PFSK-1 (cell line): Measurements from ENCODE around the gene DOCK4.
A peak's percentile ranks its signal among the peaks of the same experiment; 100 is the strongest.

Experiments used
- FOXP2 ChIP-seq: optimal IDR thresholded peaks from 2 replicates; pipeline ENCODE3; 2011; ENCODE audit warnings: borderline replicate concordance, control low read depth, inconsistent platforms; ENCODE audit not compliant: insufficient read depth; ENCODE audit errors: extremely low read length, extremely low read depth
- POLR2AphosphoS5 ChIP-seq: IDR thresholded peaks from 2 replicates; pipeline ENCODE4 v1.6.1; 2012; ENCODE audit warnings: low read depth, mild to moderate bottlenecking, control low read depth, low read length, moderate library complexity
- SIN3A ChIP-seq: IDR thresholded peaks from 2 replicates; pipeline ENCODE4 v1.6.1; 2012; ENCODE audit warnings: mild to moderate bottlenecking, low read length, moderate library complexity, borderline replicate concordance; ENCODE audit not compliant: insufficient read depth
- TAF1 ChIP-seq: IDR thresholded peaks from 2 replicates; pipeline ENCODE4 v1.6.1; 2012; ENCODE audit warnings: low read length, control low read depth, borderline replicate concordance; ENCODE audit not compliant: insufficient read depth
- TF ChIP-seq, protein P1 (sequence below), 2 experiments: IDR thresholded peaks; 2 replicates each; pipeline versions ENCODE4 v1.6.1 to v1.8.0; 2011 to 2012; ENCODE audit warnings: low read depth in 2 of 2, low read length in 2 of 2, control low read depth in 1 of 2, inconsistent platforms in 1 of 2, mild to moderate bottlenecking in 1 of 2, moderate library complexity in 1 of 2; ENCODE audit not compliant: insufficient read depth in 1 of 2

DOCK4 gene

DNA sequence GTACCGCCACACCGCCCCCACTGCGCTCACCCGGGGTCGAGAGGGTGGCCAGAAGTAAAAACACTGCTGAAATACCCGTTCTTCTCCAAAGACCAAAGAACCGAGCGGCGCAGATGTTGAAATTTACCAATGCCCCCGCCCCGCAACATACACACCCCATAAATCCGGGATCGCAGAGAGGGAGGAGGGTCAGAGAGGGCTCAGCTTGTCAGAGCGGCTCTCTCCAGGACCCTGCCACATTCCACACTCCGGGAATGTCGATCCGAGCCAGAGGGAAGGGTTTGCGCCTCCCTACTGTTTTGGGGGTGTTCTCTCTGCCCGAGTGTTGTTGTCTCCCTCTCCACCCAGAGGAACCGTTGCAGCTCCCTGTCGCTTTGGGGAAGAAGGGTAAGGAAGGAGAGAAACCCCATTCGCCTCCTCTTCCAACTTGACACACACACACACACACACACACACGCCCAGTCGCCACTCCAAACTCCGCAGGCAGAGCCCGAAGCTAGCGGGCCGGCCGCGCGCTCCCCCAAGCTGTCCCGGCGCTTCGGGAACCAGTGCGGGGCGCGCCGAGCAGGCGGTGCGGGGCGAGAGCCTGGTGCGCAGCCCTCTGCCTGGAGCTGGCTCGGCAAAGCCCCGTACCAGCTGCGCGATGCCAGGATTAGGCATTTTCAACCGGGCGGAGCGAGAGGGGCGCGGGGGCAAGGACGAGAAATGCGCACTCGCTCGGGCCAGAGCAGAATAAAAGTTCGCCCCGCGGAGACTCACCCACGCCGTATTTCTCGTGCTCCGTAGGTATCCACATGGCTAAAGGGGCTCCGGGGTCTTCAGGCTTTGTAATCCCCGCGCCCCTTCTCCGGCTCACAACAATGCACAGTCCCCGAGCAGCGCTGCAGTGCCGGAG lies 609 bp downstream of the DOCK4 start:
- TF ChIP-seq SIN3A (0 out of 2 replicates have a peak, but pooled peaks have one; percentile 34), FOXP2 (no peak)

DNA sequence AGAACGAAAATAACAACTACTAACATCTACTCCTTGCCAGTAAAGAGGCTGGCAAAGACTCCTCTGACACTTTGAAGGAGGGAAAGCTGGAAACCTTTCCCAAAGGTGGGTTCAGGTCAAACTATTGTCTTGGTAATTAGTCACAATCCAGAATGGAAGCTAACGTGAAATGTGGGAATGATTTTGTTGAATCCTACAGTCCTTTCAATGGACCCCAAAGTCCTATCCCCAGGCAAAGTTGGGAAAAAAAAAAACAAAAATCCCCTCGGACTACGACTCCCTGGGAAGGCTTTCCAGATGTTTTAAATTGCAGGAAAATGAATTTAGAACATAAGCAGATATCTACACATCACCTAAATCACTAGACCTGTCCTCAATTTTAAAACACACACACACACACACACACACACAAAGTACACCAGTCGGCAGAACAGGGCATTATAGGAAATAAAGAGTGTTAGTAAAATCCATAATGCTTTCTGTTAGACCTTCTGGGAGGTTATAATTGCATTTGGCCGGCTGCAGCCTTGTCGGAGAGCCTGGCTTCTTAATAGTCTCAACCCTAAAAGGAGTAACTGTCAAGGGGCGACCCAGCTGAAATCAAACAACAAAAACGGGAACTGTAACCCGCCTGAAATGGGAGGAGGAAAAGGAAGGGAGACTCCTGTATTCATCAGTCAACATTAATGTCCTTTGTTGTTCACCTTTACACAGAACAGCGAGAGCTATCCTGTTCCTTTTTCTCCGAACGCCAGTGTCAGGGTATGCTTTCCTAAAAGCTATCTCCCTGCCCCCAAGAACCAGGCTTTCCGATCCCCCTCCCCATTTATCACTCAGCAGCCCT lies 1.5 kb downstream of the DOCK4 start:
- TF ChIP-seq POLR2AphosphoS5 (no peak), TAF1 (no peak), FOXP2 (no peak), SIN3A (no peak)
- TF ChIP-seq, protein P1, sequence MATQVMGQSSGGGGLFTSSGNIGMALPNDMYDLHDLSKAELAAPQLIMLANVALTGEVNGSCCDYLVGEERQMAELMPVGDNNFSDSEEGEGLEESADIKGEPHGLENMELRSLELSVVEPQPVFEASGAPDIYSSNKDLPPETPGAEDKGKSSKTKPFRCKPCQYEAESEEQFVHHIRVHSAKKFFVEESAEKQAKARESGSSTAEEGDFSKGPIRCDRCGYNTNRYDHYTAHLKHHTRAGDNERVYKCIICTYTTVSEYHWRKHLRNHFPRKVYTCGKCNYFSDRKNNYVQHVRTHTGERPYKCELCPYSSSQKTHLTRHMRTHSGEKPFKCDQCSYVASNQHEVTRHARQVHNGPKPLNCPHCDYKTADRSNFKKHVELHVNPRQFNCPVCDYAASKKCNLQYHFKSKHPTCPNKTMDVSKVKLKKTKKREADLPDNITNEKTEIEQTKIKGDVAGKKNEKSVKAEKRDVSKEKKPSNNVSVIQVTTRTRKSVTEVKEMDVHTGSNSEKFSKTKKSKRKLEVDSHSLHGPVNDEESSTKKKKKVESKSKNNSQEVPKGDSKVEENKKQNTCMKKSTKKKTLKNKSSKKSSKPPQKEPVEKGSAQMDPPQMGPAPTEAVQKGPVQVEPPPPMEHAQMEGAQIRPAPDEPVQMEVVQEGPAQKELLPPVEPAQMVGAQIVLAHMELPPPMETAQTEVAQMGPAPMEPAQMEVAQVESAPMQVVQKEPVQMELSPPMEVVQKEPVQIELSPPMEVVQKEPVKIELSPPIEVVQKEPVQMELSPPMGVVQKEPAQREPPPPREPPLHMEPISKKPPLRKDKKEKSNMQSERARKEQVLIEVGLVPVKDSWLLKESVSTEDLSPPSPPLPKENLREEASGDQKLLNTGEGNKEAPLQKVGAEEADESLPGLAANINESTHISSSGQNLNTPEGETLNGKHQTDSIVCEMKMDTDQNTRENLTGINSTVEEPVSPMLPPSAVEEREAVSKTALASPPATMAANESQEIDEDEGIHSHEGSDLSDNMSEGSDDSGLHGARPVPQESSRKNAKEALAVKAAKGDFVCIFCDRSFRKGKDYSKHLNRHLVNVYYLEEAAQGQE (IDR thresholded peaks at IDR 0.05; ENCODE audit: insufficient read depth in 1 of 2, low read depth in 2 of 2, low read length in 2 of 2): no peak

DNA sequence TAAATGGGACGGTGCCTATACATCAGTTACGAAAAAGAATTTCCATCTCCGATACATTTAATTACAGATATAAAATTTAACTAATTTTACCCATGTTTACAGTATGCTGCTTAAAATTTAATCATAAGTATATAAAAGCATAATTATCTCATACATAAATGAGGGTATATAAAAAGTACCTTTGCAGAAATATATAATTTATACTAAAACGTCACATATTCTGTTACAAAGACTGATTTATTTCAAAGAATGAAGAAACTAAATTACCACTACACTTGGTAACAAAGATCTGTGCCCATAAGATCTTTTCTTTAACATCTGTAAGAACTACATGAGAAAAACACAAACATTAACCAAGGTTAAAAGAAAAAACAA lies 2.8 kb downstream of the DOCK4 start:
- no peak for TF ChIP-seq SIN3A
- no peak for TF ChIP-seq FOXP2
- TF ChIP-seq TAF1: no peak
- TF ChIP-seq, protein P1 (IDR thresholded peaks at IDR 0.05; ENCODE audit: insufficient read depth in 1 of 2, low read depth in 2 of 2, low read length in 2 of 2): no peak

DNA sequence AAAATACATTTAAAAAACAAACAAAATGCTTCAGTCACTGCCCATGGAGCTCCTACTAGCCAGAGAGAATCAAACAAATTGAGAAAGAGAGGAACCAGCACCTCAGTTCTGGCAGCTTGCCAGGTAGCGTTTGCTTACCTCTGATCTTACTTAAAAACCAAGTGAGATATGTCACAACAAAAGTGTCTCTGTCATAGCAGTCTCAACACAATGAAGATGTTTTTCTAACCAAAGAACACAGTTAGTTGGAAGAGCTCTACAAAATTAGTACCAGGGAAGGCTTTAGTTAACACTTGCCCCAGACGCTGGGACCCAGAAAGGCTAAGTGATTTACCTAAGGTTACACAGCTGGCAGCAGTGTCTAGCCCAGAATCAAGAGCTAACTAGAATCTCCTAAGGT lies 3.4 kb downstream of the DOCK4 start:
- TF ChIP-seq FOXP2 (no peak), POLR2AphosphoS5 (no peak), TAF1 (no peak), SIN3A (no peak)
- TF ChIP-seq, protein P1 (IDR thresholded peaks at IDR 0.05; ENCODE audit: insufficient read depth in 1 of 2, low read depth in 2 of 2, low read length in 2 of 2): no peak

DNA sequence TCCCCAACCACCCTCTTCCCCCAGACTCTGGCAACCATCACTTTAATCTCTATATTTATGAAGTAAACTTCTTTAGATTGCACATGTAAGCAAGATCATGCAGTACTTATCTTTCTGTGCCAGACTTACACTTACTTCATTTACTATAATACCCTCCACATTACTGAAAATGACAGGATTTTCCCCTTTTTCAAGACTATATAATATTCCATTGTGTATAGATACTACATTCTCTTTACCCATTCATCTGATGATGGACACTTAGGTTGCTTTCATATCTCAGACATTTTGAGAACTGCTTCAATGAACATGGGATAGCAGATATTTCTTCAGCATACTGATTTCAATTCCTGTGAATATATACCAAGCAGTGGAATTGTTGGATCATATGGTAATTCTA lies 4.4 kb downstream of the DOCK4 start:
- TF ChIP-seq TAF1 (no peak), POLR2AphosphoS5 (no peak), FOXP2 (no peak), SIN3A (no peak)
- TF ChIP-seq, protein P1 (IDR thresholded peaks at IDR 0.05; ENCODE audit: insufficient read depth in 1 of 2, low read depth in 2 of 2, low read length in 2 of 2): no peak
